HepG2 (cell line): ENCODE measurements around the gene SIGLEC6. TPM values are rescaled to one million over a fixed set of nuclear protein-coding genes. Genes with fewer than 3 reads are reported as not detected.

Source experiments
- ATAC-seq: fragments of 200-7000 bp; cut with Tn5 transposase; 3 replicates; pipeline ENCODE4 v1.9.1; 2020; ENCODE audit warnings: mild to moderate bottlenecking, moderate library complexity
- BruUV-seq: library from RNA; stranded (reverse); fragments of 400-500 nt; replicated peaks from 2 replicates; lab custom pipeline; 2021; lab: Mats Ljungman, UMichigan
- CTCF ChIA-PET: fragments of 300-600 bp; formaldehyde crosslinking; extraction: SDS; loops from one replicate; lab custom pipeline; 2021; ENCODE audit warnings: low total read pairs, inconsistent platforms, low intra/inter-chr PET ratio; lab: Yijun Ruan, JAX
- POLR2A ChIA-PET: fragments of 350-600 bp; sonication (Branson Sonifier 250); formaldehyde crosslinking; loops from one replicate; lab custom pipeline; 2020; ENCODE audit warnings: antibody characterized with exemption, inconsistent platforms; lab: Yijun Ruan, JAX
- DNase-seq: peaks from one replicate; pipeline ENCODE4 v3.0.0-alpha.2; 2015; ENCODE audit warnings: low spot score
- FAIRE-seq: peaks from 3 replicates; lab custom pipeline; 2011; peaks lifted over from hg19 to GRCh38; lab: Jason Lieb, UNC
- H2AFZ ChIP-seq: one replicate; pipeline ENCODE4 v1.6.1; 2011; ENCODE audit warnings: low read length, inconsistent platforms
- H3K27ac ChIP-seq: fragments of 300-600 bp; 3 replicates; pipeline ENCODE4 v1.8.0; 2011; ENCODE audit warnings: mixed run types, mild to moderate bottlenecking, mixed read lengths, low read length, inconsistent platforms; ENCODE audit not compliant: insufficient read depth; ENCODE audit errors: extremely low read length
- H3K27me3 ChIP-seq, 2 experiments: fragments of 200-600 bp in 1 of 2; 2 replicates in 1 of 2; 3 replicates in 1 of 2; pipeline versions ENCODE4 v1.6.0 to v1.8.0; 2011; ENCODE audit warnings: low read length in 2 of 2, mild to moderate bottlenecking in 2 of 2, moderate library complexity in 2 of 2, inconsistent platforms in 1 of 2; ENCODE audit not compliant: insufficient read depth in 2 of 2, control insufficient read depth in 1 of 2
- H3K36me3 ChIP-seq, 2 experiments: fragments of 200-600 bp in 1 of 2; replicated peaks in 1 of 2; 2 replicates in 1 of 2; 3 replicates in 1 of 2; pipeline versions ENCODE4 v1.5.1 to v1.8.0; 2011; ENCODE audit warnings: low read length in 2 of 2, inconsistent platforms in 1 of 2; ENCODE audit not compliant: insufficient read depth in 2 of 2, control insufficient read depth in 1 of 2
- H3K4me1 ChIP-seq: 2 replicates; pipeline ENCODE4 v1.5.1; 2012; ENCODE audit warnings: low read length, inconsistent platforms; ENCODE audit not compliant: insufficient read depth
- H3K4me2 ChIP-seq: 2 replicates; pipeline ENCODE4 v1.6.0; 2011; ENCODE audit warnings: low read depth, low read length, inconsistent platforms
- H3K4me3 ChIP-seq, 3 experiments: fragments of 200-600 bp in 1 of 3; sonication (generic), shearing (Covaris generic) in 1 of 3; replicated peaks in 1 of 3; 2 replicates each; pipeline ENCODE4 v1.5.1; 2011 to 2016; ENCODE audit warnings: low read length in 3 of 3, inconsistent platforms in 2 of 3, low read depth in 2 of 3, mild to moderate bottlenecking in 2 of 3, control low read depth in 1 of 3, mixed read lengths in 1 of 3; ENCODE audit not compliant: insufficient read depth in 1 of 3
- H3K79me2 ChIP-seq: one replicate; pipeline ENCODE4 v1.6.1; 2011; ENCODE audit warnings: low read length, inconsistent platforms; ENCODE audit not compliant: insufficient read depth
- H3K9ac ChIP-seq: 2 replicates; pipeline ENCODE4 v1.6.0; 2011; ENCODE audit warnings: mild to moderate bottlenecking, low read depth, low read length, inconsistent platforms; ENCODE audit not compliant: insufficient read depth
- H3K9me3 ChIP-seq: 2 replicates; pipeline ENCODE4 v1.5.1; 2012; ENCODE audit warnings: mild to moderate bottlenecking, low read length
- H4K20me1 ChIP-seq: 2 replicates; pipeline ENCODE4 v1.6.0; 2011; ENCODE audit warnings: inconsistent platforms, mild to moderate bottlenecking, low read length, moderate library complexity; ENCODE audit not compliant: insufficient read depth
- CHCHD3 ChIP-seq: sonication (generic); formaldehyde crosslinking; IDR thresholded peaks from 2 replicates; pipeline ENCODE4 v1.8.0; 2022; ENCODE audit warnings: mild to moderate bottlenecking, missing genetic modification reagents, moderate library complexity
- E2F5 ChIP-seq: sonication (generic); formaldehyde crosslinking; conservative IDR thresholded peaks from 2 replicates; pipeline ENCODE4 v1.4.0; 2020; ENCODE audit warnings: missing genetic modification reagents
- HNRNPH1 ChIP-seq: fragments of 200-400 bp; formaldehyde crosslinking; optimal IDR thresholded peaks from 2 replicates; pipeline ENCODE3; 2017; ENCODE audit warnings: mild to moderate bottlenecking, low read depth, low read length
- NFATC3 ChIP-seq: sonication (generic); formaldehyde crosslinking; IDR thresholded peaks from 2 replicates; pipeline ENCODE4 v1.5.1; 2020; ENCODE audit warnings: mild to moderate bottlenecking, missing genetic modification reagents
- PRDM10 ChIP-seq: sonication (generic); formaldehyde crosslinking; IDR thresholded peaks from 2 replicates; pipeline ENCODE4 v1.4.0; 2020; ENCODE audit warnings: low read depth, missing genetic modification reagents
- SOX5 ChIP-seq: IDR thresholded peaks from 2 replicates; pipeline ENCODE4 v1.6.1; 2016; ENCODE audit warnings: borderline replicate concordance
- TBX3 ChIP-seq: fragments of 450-650 bp; IDR thresholded peaks from 2 replicates; pipeline ENCODE4 v1.6.1; 2017; ENCODE audit warnings: antibody characterized with exemption, mild to moderate bottlenecking, inconsistent platforms, borderline replicate concordance
- TEAD2 ChIP-seq: sonication (generic); formaldehyde crosslinking; IDR thresholded peaks from 2 replicates; pipeline ENCODE4 v1.9.0; 2021; ENCODE audit warnings: missing genetic modification reagents
- UBTF ChIP-seq: sonication (generic); formaldehyde crosslinking; IDR thresholded peaks from 2 replicates; pipeline ENCODE4 v1.4.0; 2020; ENCODE audit warnings: mild to moderate bottlenecking, missing genetic modification reagents
- ZC3H4 ChIP-seq: sonication (generic); formaldehyde crosslinking; IDR thresholded peaks from 2 replicates; pipeline ENCODE4 v1.4.0; 2020; ENCODE audit warnings: missing genetic modification reagents, borderline replicate concordance
- ZIK1 ChIP-seq: sonication (generic); formaldehyde crosslinking; IDR thresholded peaks from 2 replicates; pipeline ENCODE4 v1.5.0; 2020; ENCODE audit warnings: mild to moderate bottlenecking, low read depth, missing genetic modification reagents, borderline replicate concordance
- ZNF556 ChIP-seq: sonication (generic); formaldehyde crosslinking; IDR thresholded peaks from 2 replicates; pipeline ENCODE4 v1.4.0; 2020; ENCODE audit warnings: mild to moderate bottlenecking, missing genetic modification reagents, borderline replicate concordance
- ZNF569 ChIP-seq: sonication (generic); formaldehyde crosslinking; IDR thresholded peaks from 2 replicates; pipeline ENCODE4 v1.5.0; 2020; ENCODE audit warnings: mild to moderate bottlenecking, missing genetic modification reagents, moderate library complexity, borderline replicate concordance
- ZNF691 ChIP-seq: sonication (generic); formaldehyde crosslinking; IDR thresholded peaks from 2 replicates; pipeline ENCODE4 v1.4.0; 2020; ENCODE audit warnings: missing genetic modification reagents, low read depth, mild to moderate bottlenecking, borderline replicate concordance
- WGBS: methylation state at CpG from one replicate; pipeline ENCODE4 v1.1.6; 2017; ENCODE audit warnings: low lambda C conversion rate; 5-methylcytosine and 5-hydroxymethylcytosine counted together
- in situ Hi-C: cut with HindIII; loops from 2 replicates; pipeline ENCODE4 v1.10.0; 2017; ENCODE audit warnings: low pct_unique_long_range_greater_than_20kb; ENCODE audit not compliant: extremely low pct_ligation_motif_present
- intact Hi-C: fragments of 100-400 bp; cut with micrococcal nuclease; formaldehyde crosslinking; loops from one replicate; pipeline ENCODE4 v1.10.0; 2022; ENCODE audit not compliant: unreplicated experiment
- polyA plus RNA-seq, 8 experiments: library from polyadenylated mRNA; depleted of rRNA in 3 of 8; stranded (reverse) in 7 of 8; unstranded in 1 of 8; fragments of >200 nt; fragmentation: Illumina TruSeq in 4 of 8; extraction: Trizol in 4 of 8; gene quantifications; 2 replicates each; pipeline versions ENCODE4 v1.2.1 to v1.2.3, GENCODE V29; 2011 to 2016; ENCODE audit warnings: low read depth in 4 of 8, missing spikeins in 1 of 8, mixed read lengths in 1 of 8; ENCODE audit not compliant: insufficient read depth in 1 of 8
- total RNA-seq, 5 experiments: library from RNA; depleted of rRNA; stranded (reverse); fragments of >200 nt; fragmentation: Illumina TruSeq; extraction: Trizol; gene quantifications; 2 replicates each; pipeline ENCODE4 v1.2.3, GENCODE V29; 2016; ENCODE audit warnings: low read depth in 1 of 5

The SIGLEC6 gene
- total and polyA plus RNA-seq, 2 of the 13 experiments (the other 11 are each of a cell fraction or from before 2014, with no cell fraction given): not detected

- H3K4me3 ChIP-seq: no peak overlapping the region
- H4K20me1 ChIP-seq: no peaks in the 10 kb centered on the region
- 3% methylated on average over 5 of the region's 5 CpGs for WGBS
- TF ChIP-seq UBTF: no peak
- TF ChIP-seq PRDM10: no peak
- no peak for TF ChIP-seq ZNF556
- TF ChIP-seq TEAD2 (CRISPR knock-in tag): no peak
- TF ChIP-seq ZIK1 (CRISPR knock-in tag): no peak
- no peak for TF ChIP-seq SOX5 (CRISPR knock-in tag)
- TF ChIP-seq TBX3: no peak
- no peak for TF ChIP-seq NFATC3 (CRISPR knock-in tag)
- TF ChIP-seq ZNF691: no peak
- TF ChIP-seq ZNF569 (CRISPR knock-in tag): no peak
- TF ChIP-seq HNRNPH1: no peak
- no peak for TF ChIP-seq CHCHD3 (CRISPR knock-in tag)
- no peak for TF ChIP-seq E2F5 (CRISPR knock-in tag)
- TF ChIP-seq ZC3H4 (CRISPR knock-in tag): no peak
- intact Hi-C loops: no loop called here
- ATAC-seq (no peak), DNase-seq (no peak), FAIRE-seq (no peak)
- no peak overlapping the region for H3K9ac ChIP-seq
- no peak overlapping the region for H2AFZ ChIP-seq
- no peak overlapping the region for H3K27ac ChIP-seq
- H3K79me2 ChIP-seq: no peaks in the 10 kb centered on the region
- in situ Hi-C loops: no loop called here
- CTCF ChIA-PET: no interaction called here
- no peaks in the 10 kb centered on the region for H3K9me3 ChIP-seq
- H3K36me3 ChIP-seq: no peaks in the 10 kb centered on the region
- no TSS peak for BruUV-seq
- no peaks in the 10 kb centered on the region for H3K4me1 ChIP-seq
- POLR2A ChIA-PET: no interaction called here
- H3K27me3 ChIP-seq: no peaks in the 10 kb centered on the region; a peak in 2 of 5 replicates
- no peak overlapping the region for H3K4me2 ChIP-seq
Observed at GRCh38 chr19:51542699-51543098, 11.2 kb upstream of the SIGLEC6 start.
